AG08396 (cell line): Measurements from ENCODE around the gene SLC27A1.
"Not testable (repeated sequence)": the region's sequence is repeated elsewhere in the genome, so short reads cannot be mapped to it uniquely, and the experiment has no call there.

ENCODE experiments used
- DNase-seq: peaks from one replicate; pipeline ENCODE4 v3.0.0; 2012; ENCODE audit warnings: low spot score, mixed read lengths

The SLC27A1 gene

DNA sequence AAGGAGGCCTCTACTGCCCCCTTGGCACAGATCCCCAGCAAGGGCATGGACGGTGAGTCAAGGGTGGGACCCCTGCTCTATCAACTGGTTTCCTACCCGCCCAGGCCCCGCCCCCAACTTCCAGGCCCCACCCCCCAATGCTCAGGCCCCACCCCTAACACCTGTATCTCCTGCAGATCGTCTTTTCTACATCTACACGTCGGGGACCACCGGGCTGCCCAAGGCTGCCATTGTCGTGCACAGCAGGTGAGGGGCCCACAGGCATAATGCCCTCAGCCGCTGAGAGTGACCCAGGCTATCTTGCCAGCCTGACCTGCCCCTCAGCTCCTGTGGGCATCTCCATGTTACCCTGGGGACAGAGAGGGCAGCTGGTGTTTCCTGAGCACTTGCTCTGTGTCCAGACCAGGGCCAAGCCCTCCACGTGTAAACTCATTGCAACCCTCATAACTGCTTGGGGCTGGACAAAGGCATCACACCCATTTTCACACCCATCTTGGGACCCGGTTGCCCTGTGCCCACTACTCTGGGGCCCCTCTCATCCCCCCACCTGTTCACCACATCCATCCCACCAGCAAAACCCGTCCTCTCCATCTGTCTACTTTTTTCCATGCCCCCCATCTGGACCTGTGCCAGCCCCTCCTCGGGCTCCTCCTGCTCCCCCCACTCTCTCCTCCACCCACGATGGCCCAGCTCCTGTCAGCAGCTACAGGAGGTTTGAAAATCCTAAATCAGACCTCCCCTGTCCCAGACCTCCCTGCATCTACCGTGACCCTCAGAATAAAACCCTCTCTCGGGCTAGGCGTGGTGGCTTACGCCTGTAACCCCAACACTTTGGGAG, 17.2 kb downstream of the SLC27A1 start:
- no peak for DNase-seq

DNA sequence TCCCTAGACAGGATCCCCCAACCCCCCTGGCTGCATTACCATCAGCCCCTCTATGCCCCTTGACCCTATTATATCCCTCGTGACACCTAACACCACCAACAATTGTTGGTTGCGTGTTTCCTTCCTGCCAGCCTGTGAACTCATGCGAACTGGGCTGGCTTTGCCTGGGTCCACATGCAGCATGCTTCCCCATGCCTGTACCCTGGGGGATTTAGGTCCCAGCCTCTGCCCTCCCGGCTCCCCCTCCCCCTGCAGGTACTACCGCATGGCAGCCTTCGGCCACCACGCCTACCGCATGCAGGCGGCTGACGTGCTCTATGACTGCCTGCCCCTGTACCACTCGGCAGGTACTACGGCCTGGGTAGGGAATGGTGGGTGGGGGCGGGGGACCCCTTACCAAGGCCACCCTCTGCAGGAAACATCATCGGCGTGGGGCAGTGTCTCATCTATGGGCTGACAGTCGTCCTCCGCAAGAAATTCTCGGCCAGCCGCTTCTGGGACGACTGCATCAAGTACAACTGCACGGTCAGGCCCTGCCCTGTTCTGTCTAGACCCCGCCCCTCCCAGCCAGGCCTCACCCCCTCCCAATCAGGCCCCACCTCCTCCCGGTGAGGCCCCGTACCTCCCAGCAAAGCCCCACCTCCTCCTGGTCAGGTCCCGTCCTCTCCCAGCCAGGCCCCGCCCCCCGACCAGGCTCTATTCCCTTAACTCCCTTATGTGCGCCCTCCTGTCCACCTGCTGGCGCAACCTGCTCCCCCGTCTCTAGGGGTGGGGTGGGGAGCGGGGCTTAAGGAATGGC, 18.5 kb downstream of the SLC27A1 start:
- no peak for DNase-seq

DNA sequence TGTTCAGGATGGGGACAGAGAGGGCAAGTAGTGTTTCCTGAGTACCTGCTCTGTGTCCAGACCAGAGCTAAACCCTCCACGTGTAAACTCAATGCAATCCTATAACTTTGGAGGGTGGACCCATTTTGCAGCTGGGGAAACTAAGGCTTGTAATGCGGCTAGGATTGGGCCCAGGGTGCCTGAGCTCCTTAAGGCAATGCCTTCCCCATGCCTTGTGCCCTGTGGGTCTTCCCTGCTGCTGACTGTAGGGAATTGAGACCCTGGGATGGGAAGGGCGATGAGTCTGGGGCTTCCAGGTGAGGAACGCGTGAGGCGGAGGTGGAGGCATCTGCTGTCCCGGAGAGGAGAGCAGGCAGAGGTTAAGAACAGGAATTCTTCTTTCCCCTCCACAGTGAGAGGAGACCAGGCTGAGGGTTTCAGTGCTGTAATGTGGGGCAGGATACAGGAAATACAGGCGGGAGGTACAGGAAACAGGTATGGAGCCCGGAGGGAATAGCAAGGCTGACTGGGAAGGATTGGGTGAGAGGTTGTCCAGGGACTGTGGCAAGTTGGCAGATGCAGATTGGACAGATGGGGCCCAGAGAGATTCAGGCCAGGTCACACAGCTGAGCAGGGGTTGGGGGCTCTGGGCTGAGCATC, 19.2 kb downstream of the SLC27A1 start:
- DNase-seq, result no peak

DNA sequence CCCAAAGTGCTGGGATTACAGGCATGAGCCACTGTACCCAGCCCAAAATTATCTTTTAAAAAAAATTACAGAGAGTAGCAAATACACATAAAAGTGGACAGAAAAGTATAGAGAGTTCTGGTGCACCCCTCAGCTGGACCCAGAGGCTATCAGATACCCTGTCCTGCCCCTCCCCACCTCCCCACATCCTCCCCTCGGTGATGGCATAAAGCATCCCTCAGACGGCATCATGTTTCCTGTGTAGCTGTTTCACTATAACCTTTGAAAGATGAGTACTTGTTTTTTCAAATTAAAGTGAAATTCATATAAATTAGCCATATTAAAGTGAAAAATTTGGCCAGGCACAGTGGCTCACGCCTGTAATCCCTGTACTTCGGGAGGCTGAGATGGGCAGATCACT, 20.1 kb downstream of the SLC27A1 start:
- no peak for DNase-seq

DNA sequence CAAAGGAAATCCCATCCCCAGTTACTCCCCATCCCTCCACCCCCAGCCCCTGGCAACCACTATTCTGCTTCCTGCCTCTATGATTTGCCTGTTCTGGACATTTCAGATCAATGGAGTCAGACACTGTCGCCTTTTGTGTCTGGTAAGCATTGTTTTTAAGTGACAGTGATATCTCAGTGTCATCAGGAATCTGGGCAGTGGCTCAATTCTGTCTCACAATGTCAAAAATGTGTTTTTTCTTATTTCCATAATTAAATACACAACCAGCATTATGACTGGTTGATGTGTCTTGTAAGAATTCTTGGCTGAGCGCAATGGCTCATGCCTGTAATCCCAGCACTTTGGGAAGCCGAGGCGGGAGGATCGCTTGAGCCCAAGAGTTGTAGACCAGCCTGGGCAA, 21.0 kb downstream of the SLC27A1 start:
- DNase-seq, result no peak

DNA sequence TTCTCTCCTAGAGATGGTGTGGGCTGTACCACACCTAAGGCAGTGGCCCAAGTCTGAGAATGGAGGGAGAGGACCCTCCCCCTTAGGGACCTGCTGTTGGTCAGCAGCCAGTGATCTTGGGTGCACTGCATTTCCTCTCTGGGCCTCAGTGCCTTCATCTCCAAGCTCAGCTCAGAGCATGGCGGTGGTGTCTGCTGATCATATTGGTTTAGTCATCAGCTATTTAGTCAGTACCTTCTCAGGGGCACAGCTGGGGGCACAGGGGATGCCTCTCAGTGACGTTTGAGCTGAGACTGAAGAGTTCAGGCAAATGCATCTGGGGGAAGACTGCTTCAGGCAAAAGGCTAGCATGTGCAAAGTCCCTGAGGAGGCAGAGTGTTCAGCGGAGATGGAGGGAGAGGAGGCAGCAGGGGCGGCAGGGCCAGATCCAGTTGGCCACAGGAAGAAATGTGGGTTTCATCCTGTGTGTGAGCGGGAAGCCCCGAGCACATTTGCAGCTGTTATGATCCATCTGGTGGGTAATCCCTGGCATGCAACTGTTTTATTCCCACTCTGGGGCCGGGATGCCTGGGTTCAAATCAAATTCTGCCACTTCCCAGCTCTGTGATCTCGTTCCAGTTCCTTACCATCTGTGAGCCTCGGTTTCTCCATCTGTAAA, 25.4 kb downstream of the SLC27A1 start:
- DNase-seq, result no peak

DNA sequence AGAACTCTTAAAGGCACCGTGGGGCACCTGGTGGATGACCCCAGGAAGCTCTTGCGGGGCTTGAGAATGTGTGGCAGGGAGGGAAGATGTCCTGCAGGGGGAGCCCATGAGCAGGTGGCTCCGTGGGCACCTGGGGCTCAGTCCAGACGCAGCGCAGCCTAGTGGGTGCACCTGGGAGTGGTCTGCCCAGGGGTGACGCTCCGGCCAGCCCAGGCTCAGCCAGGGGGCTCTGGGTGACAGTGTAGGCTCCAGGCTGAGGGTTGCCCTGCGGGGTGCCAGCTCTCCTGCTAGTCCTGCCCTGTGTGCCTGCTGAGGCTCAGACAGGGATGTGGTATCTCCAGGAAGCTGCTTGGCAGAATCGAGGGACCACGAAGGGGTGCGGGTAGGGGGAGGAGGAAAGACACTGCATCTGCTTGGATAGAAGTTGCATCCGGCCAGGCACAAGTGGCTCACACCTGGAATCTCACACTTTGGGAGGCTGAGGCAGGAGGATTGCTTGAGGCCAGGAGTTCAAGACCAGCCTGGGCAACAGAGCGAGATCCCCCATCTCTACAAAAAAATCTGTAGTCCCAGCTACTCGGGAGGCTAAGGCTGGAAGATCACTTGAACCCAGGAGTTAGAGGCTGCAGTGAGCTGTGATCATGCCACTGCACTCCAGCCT, 26.1 kb downstream of the SLC27A1 start:
- DNase-seq, result peak; percentile 77

DNA sequence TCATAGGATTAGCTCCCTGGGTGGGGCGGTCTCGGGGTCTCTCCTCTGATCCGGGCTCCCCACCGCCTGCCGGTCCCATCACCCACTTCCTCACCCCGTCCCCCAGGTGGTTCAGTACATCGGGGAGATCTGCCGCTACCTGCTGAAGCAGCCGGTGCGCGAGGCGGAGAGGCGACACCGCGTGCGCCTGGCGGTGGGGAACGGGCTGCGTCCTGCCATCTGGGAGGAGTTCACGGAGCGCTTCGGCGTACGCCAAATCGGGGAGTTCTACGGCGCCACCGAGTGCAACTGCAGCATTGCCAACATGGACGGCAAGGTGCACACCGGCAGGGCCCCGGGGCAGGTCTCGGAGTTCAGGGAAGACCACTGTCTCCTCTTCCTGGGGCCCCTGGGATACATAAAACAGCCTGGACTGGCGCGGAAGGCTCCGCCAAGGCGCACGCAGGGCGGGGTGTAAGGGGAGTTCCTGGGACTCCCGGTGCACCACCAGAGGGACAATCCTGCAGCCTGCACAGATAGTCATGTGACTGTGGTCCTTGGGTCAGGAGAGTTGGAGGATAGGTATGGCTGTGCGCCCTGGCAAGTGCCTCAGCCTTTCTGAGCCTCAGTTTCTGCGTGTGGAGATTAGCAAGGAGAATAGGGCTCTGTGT, 26.9 kb downstream of the SLC27A1 start:
- no peak for DNase-seq

DNA sequence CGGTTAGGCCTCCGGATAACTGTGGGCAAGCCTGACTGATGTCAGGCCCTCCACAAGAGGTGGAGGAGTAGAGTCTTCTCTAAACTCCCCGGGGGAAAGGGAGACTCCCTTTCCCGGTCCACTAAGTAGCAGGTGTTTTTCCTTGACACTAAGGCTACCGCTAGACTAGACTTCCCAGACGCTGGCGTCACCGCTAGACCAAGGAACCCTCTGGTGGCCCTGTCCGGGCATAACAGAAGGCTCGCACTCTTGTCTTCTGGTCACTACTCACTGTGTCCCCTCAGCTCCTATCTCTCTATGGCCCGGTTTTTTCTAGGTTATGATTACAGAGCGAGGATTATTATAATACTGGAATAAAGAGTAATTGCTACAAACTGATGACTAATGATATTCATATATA, 28.7 kb downstream of the SLC27A1 start:
- not testable (repeated sequence) for DNase-seq

DNA sequence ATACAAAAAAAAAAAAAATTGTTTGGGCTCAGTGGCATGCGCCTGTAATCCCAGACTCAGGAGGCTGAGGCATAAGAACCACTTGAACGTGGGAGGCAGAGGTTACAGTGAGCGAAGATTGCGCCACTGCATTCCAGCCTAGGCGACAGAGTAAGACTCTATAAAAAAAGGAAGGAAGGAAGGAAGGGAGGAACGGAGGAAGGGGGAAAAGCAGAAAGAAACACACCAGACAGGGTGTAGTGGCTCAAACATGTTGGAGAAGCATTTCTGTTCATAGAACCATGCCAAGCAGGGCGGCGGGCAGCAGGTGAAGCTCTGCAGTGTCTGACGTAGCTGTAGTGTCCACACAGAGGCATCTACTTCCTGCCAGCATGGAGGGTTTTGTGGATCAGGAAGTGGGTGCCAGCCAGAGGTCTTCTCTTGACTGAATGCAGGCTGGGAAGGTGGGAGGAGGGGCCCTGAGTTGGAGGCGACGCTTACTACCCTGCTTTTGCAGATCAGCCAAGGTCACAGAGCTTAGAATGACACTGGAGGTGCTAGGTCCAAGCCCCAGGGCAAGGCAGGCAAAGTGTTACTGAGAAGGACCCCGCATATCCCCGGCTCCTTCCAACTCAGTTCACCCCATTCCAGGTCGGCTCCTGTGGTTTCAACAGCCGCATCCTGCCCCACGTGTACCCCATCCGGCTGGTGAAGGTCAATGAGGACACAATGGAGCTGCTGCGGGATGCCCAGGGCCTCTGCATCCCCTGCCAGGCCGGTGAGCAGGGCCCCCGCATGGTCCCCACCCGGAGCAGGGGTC, 29.5 kb downstream of the SLC27A1 start:
- no peak for DNase-seq

DNA sequence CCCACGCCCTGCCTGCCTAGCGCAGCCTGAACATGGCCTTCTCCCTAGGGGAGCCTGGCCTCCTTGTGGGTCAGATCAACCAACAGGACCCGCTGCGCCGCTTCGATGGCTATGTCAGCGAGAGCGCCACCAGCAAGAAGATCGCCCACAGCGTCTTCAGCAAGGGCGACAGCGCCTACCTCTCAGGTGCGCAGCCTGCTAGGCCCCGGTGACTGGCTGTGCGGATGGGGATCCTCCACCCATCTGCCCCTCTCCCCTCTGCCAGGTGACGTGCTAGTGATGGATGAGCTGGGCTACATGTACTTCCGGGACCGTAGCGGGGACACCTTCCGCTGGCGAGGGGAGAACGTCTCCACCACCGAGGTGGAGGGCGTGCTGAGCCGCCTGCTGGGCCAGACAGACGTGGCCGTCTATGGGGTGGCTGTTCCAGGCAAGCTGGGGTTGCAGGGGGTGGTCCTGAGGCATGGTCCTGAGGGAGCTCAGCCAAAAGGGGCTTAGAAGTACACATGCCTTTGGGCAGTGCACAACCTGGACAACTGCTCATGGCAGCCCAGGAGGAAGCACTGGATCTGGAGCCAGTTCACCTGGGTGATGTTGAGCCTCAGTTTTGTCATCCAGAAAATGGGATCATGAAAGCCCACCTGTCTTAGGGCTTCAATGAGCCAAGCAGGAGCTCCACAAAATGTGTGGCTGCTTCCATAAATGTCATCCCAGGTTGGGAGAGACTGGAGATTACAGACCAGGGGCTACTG, 30.3 kb downstream of the SLC27A1 start:
- DNase-seq, result no peak

DNA sequence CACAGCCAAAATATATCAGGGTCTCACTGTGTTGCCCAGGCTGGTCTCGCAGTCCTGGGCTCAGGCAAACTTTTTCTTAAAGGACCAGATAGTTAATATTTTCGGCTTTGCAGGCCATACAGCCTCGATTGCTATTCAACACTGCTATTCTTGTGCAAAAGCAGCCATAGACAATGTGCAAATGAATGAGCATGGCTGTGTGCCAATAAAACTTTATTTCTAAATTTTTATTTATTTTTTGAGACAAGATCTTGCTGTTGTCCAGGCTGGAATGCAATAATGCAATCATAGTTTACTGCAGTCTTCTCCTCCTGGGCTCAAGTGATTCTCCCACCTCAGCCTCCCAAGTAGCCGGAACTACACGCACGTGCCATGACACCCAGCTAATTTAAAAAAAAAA, 32.9 kb downstream of the SLC27A1 start:
- no peak for DNase-seq

DNA sequence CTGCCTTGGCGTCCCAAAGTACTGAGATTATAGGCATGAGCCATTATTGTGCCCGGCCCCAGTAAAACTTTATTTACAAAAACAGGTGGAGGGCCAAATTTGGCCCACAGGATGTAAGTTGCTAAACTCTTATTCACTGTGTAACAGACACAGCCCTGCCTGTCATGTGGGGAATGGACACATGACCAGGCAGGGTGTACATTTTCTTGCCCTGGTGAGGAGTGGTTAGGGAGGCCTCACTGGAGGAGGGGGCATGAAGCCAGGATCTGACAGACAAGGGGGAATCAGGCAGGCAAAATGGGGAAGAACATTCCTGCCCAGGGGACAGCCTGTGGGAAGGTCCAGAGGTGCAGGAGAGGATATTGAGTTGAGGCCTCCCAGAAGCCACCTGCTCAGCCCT, 33.7 kb downstream of the SLC27A1 start:
- no peak for DNase-seq

DNA sequence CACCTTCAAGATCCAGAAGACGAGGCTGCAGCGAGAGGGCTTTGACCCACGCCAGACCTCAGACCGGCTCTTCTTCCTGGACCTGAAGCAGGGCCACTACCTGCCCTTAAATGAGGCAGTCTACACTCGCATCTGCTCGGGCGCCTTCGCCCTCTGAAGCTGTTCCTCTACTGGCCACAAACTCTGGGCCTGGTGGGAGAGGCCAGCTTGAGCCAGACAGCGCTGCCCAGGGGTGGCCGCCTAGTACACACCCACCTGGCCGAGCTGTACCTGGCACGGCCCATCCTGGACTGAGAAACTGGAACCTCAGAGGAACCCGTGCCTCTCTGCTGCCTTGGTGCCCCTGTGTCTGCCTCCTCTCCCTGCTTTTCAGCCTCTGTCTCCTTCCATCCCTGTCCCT, 34.1 kb downstream of the SLC27A1 start:
- no peak for DNase-seq

DNA sequence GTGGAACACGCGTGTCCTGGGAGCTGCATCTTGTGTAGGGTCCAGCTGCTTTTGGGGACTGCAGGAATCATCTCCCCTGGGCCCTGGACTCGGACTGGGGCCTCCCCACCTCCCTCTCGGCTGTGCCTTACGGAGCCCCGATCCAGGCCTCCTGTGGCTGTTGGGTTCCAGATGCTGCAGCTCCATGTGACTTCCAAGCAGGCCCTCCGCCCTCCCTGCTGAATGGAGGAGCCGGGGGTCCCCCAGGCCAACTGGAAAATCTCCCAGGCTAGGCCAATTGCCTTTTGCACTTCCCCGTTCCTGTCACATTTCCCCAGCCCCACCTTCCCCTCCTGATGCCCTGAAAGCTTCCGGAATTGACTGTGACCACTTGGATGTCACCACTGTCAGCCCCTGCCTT, 34.9 kb downstream of the SLC27A1 start:
- DNase-seq, result no peak

DNA sequence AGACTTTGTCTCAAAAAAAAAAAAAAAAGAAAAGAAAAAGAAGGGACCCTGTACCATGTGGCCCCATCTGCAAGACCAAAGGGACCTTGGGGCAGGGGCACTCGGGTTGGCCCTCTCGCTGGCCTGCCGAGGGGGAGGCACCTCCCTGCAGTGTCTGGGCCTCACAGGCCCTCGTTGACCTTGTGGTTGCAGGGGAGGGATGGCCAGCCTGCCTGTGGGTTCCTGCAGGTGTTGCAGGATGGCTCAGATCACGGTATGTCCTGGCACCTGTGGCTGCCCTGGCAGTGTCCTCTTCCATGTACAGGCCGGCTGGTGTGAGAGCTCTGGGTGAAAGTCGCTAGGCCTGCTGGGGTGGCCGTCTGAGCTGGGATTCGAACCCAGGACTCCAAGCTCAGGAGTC, 36.4 kb downstream of the SLC27A1 start:
- no peak for DNase-seq

DNA sequence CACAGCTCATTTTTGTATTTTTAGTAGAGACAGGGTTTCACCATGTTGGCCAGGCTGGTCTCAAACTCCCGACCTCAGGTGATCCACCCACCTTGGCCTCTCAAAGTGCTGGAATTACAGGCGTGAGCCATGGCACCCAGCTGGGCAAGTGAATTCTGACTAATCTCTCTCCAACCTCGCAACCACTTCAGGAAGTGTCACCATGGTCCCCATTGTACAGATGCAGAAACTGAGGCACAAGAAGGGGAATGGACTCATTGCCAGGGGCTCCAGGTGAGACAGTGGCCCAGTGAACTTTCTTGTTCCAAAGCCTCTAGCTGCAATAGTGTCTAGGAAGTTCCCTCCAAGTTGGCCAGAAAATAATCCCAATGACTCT, 38.2 kb downstream of the SLC27A1 start:
- DNase-seq, result not testable (repeated sequence)

DNA sequence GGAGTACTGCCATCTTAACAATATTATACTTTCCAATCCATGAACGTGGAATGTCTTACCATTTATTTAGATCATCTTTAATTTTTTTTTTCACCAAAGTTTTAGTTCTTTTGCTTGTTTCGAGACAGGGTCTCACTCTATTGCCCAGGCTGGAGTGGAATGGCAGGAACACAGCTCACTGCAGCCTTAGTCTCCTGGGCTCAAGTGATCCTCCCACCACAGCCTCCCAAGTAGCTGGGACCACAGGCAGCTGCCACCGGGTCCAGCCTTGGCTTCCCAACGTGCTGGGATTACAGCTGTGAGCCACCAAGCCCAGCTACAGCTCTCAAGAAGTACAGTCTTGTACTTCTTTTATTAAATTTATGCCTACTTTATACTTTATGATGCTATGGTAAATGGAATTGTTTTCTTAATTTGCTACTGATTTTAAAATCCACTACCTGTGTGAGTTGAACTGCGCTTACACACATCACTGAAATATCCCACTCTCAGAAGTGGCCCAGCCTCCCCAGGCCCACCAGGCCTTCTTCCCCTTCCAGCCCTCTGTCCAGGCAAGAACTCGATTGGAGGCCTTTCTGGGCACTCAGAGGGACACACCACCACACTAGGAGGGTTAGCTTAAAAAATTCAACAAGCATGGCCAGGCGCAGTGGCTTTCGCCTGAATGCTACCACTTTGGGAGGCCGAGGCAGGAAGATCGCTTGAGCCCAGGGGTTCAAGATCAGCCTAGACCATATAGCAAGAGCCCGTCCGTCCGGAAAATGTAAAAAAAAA, 40.1 kb downstream of the SLC27A1 start:
- no peak for DNase-seq
